ENCODE measurements around the gene SUOX.
A peak's percentile ranks its signal among the peaks of the same experiment; 100 is the strongest.

SUOX gene

DNA sequence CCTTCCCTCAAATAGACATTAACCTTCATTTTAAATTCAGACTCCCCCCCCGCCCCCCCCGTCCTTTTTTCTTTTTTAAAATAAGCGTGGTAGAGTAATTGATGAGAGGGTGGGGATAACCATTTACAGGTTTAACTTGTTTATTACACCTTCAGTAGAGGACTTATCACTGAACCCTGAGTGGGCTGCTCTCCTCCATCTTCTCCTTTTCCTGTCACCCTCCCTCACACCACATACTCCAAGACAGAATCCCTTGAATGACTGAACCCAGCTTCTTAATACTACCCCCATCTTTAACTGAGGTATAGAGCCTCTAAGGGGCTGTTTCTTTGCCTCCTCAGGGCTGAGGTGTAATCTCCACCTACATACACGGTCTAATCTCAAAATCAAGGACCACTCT lies 20.1 kb downstream of the SUOX start:
- H3K36me3 ChIP-seq (ENCODE audit: control insufficient read depth, insufficient read depth, low read length) = no peaks in the 10 kb centered on the region
- WGBS (ENCODE audit: extremely low coverage, insufficient coverage, low lambda C conversion rate) = no CpG with 5 or more reads among the region's 4 CpGs
- no peaks in the 10 kb centered on the region for H3K79me2 ChIP-seq (ENCODE audit: control insufficient read depth, insufficient read depth, low read length)
- no peak overlapping the region for H3K27ac ChIP-seq (ENCODE audit: low read depth, low read length)
- no peak overlapping the region for H3K56ac ChIP-seq (ENCODE audit: low read length)
- no peak overlapping the region for H2BK15ac ChIP-seq (replicated peaks; ENCODE audit: low read depth)
- H3K4me2 ChIP-seq (ENCODE audit: low read length) = no peak overlapping the region
- H3K27me3 ChIP-seq (ENCODE audit: insufficient read depth, low read length, poor library complexity) = no peaks in the 10 kb centered on the region
- H3K4ac ChIP-seq (ENCODE audit: low read depth, low read length) = no peak overlapping the region
- no peak for DNase-seq
- H2BK5ac ChIP-seq (ENCODE audit: low read length) = no peak overlapping the region
- no peak overlapping the region for H3K9ac ChIP-seq (ENCODE audit: low read length)
- no peak overlapping the region for H3K18ac ChIP-seq (ENCODE audit: low read length)
- H3K4me1 ChIP-seq (ENCODE audit: control insufficient read depth, low read depth, low read length) = peaks cover 7% of the 10 kb centered on the region
- no peak overlapping the region for H4K5ac ChIP-seq (ENCODE audit: low read length)
- no peak overlapping the region for H2AK5ac ChIP-seq (ENCODE audit: low read length)
- H3K23ac ChIP-seq (ENCODE audit: low read length) = no peak overlapping the region
- H3K79me1 ChIP-seq (ENCODE audit: low read length) = no peaks in the 10 kb centered on the region
- no peak overlapping the region for H4K8ac ChIP-seq (ENCODE audit: low read depth, low read length)
- H2BK120ac ChIP-seq (ENCODE audit: low read depth, low read length) = no peak overlapping the region
- H3K4me3 ChIP-seq (ENCODE audit: low read length) = no peak overlapping the region

DNA sequence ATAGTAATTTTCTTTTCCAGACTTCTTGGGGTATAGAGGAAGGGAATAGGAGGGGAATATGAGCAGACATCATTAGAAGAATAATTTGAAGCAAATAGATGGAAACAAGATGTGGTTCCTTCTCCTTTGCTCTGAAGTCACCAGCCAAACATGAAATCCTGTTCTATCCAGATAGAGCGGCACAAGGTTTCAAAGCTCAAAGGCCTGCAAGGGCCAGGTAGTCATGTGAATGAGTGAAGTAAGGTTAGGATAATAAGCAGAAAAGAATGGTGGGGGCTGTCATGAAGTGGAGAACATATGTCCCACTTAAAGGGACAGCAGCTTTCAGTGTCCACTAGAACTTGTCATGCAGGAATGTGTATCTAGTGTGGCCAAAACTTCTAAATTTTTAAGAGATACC lies 21.3 kb downstream of the SUOX start:
- Histone ChIP-seq H3K27ac (ENCODE audit: low read depth, low read length) (no peak overlapping the region), H3K4ac (ENCODE audit: low read depth, low read length) (no peak overlapping the region), H3K4me3 (ENCODE audit: low read length) (no peak overlapping the region), H3K9ac (ENCODE audit: low read length) (no peak overlapping the region), H2BK5ac (ENCODE audit: low read length) (no peak overlapping the region), H2AK5ac (ENCODE audit: low read length) (no peak overlapping the region), H3K4me1 (ENCODE audit: control insufficient read depth, low read depth, low read length) (peaks cover 7% of the 10 kb centered on the region), H3K79me1 (ENCODE audit: low read length) (no peaks in the 10 kb centered on the region), H4K8ac (ENCODE audit: low read depth, low read length) (no peak overlapping the region), H3K36me3 (ENCODE audit: control insufficient read depth, insufficient read depth, low read length) (no peaks in the 10 kb centered on the region), H2BK15ac (replicated peaks; ENCODE audit: low read depth) (no peak overlapping the region), H3K18ac (ENCODE audit: low read length) (no peak overlapping the region), H3K56ac (ENCODE audit: low read length) (no peak overlapping the region), H3K27me3 (ENCODE audit: insufficient read depth, low read length, poor library complexity) (no peaks in the 10 kb centered on the region), H3K23ac (ENCODE audit: low read length) (no peak overlapping the region), H4K5ac (ENCODE audit: low read length) (no peak overlapping the region), H2BK120ac (ENCODE audit: low read depth, low read length) (no peak overlapping the region), H3K79me2 (ENCODE audit: control insufficient read depth, insufficient read depth, low read length) (no peaks in the 10 kb centered on the region), H3K4me2 (ENCODE audit: low read length) (no peak overlapping the region)
- DNase-seq = no peak
- WGBS (ENCODE audit: extremely low coverage, insufficient coverage, low lambda C conversion rate) = no CpG with 5 or more reads among the region's 1 CpG

DNA sequence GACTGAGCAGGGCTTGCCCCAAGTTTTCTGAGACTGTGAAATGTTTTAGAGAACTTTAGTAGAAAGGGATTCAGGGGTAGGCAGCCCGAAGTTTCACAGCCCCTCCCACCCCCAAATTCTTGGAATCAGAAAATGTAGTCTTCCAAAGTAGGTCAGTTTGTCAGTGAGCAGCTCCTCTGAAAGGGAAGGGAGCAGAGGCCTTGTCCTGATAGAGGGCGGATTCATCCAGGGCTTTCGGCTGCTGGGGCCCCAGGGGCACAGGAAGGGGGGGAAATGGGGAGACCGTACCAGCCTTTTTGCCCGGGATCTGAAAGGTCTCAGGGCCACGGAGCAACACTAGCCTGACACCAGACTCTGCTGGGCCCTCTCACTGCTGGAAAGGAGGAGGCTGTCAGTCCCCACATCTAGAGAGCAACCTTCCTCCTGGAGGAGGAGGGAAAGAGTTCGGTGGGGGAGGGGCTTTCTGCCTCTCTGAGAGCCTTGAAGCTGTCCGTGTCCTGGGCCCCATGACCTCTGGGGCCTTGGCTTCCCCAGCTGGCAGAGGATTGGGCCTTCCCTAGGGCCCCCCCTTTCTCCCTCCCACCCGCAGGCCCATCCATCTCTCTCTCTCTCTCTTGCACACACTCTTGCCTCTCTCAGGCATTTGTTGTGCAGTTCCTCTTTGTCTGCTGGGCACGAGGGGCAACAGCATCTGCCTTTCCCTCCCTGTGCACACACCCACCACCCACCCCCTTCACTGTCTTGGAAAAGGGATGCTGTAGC lies 23.5 kb downstream of the SUOX start, which contains the start of gene IKZF4:
IKZF4 (plus strand) TSS at position 621 of the 762 bp plus-strand sequence. CDS start 451 bp downstream, outside the sequence.
- peak within 1 kb of the TSS; percentile 51 for H2BK5ac ChIP-seq (ENCODE audit: low read length)
- peaks cover 7% of the 10 kb centered on the region for H3K4me1 ChIP-seq (ENCODE audit: control insufficient read depth, low read depth, low read length)
- peak within 1 kb of the TSS; percentile 12 for H3K27ac ChIP-seq (ENCODE audit: low read depth, low read length)
- no peak within 1 kb of the TSS for H2BK15ac ChIP-seq (replicated peaks; ENCODE audit: low read depth)
- no peak within 1 kb of the TSS for H4K5ac ChIP-seq (ENCODE audit: low read length)
- H3K36me3 ChIP-seq (ENCODE audit: control insufficient read depth, insufficient read depth, low read length) = no peaks in the 10 kb centered on the region
- peak within 1 kb of the TSS; percentile 98 for H3K56ac ChIP-seq (ENCODE audit: low read length)
- H4K8ac ChIP-seq (ENCODE audit: low read depth, low read length) = no peak within 1 kb of the TSS
- H3K9ac ChIP-seq (ENCODE audit: low read length) = peak within 1 kb of the TSS; percentile 81
- H2AK5ac ChIP-seq (ENCODE audit: low read length) = no peak within 1 kb of the TSS
- H3K79me2 ChIP-seq (ENCODE audit: control insufficient read depth, insufficient read depth, low read length) = no peaks in the 10 kb centered on the region
- no peak within 1 kb of the TSS for H2BK120ac ChIP-seq (ENCODE audit: low read depth, low read length)
- DNase-seq = peak; percentile 89
- H3K79me1 ChIP-seq (ENCODE audit: low read length) = no peaks in the 10 kb centered on the region
- peak within 1 kb of the TSS; percentile 65 for H3K4me2 ChIP-seq (ENCODE audit: low read length)
- H3K27me3 ChIP-seq (ENCODE audit: insufficient read depth, low read length, poor library complexity) = no peaks in the 10 kb centered on the region
- H3K18ac ChIP-seq (ENCODE audit: low read length) = peak within 1 kb of the TSS; percentile 3
- WGBS (ENCODE audit: extremely low coverage, insufficient coverage, low lambda C conversion rate) = no CpG with 5 or more reads among the region's 10 CpGs
- H3K4me3 ChIP-seq (ENCODE audit: low read length) = no peak within 1 kb of the TSS
- H3K4ac ChIP-seq (ENCODE audit: low read depth, low read length) = no peak within 1 kb of the TSS
- peak within 1 kb of the TSS; percentile 74 for H3K23ac ChIP-seq (ENCODE audit: low read length)

DNA sequence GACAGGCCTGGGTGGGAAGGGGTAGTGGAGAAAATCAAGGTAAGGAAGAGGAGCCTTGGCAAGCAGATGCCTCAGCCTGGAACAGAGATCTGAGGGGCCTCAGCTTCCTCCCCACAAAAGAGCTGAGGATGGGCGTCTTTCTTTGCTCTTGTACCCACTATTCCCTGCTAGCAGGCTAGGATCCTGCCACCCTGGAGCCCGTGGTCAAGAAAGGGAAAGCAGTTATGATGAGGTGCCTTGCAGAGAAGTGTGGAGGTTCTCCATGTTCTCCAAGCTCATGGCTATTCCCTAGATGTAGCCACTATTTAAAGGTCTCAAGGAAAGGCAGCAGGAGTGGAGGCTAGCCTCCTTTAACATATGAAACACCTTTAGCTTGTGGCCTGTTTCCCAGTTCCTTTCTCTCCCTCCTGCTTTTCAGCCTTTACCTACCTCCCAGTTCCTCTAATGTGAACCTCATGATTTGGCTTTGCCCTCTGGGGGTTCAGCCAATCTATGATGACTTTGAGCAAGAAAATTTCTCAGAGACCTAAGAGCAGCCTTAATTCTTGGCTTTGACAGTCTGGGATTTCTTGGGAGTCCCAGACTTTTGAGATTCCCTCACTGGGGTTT lies 24.9 kb downstream of the SUOX start:
- Histone ChIP-seq H3K4me1 (ENCODE audit: control insufficient read depth, low read depth, low read length) (peaks cover 7% of the 10 kb centered on the region), H2BK120ac (ENCODE audit: low read depth, low read length) (no peak overlapping the region), H2AK5ac (ENCODE audit: low read length) (no peak overlapping the region), H3K4me2 (ENCODE audit: low read length) (peak overlapping the region; percentile 65), H4K8ac (ENCODE audit: low read depth, low read length) (no peak overlapping the region), H3K23ac (ENCODE audit: low read length) (no peak overlapping the region), H3K4ac (ENCODE audit: low read depth, low read length) (no peak overlapping the region), H3K27ac (ENCODE audit: low read depth, low read length) (no peak overlapping the region), H3K79me2 (ENCODE audit: control insufficient read depth, insufficient read depth, low read length) (no peaks in the 10 kb centered on the region), H2BK5ac (ENCODE audit: low read length) (no peak overlapping the region), H3K4me3 (ENCODE audit: low read length) (no peak overlapping the region), H3K18ac (ENCODE audit: low read length) (no peak overlapping the region), H3K27me3 (ENCODE audit: insufficient read depth, low read length, poor library complexity) (no peaks in the 10 kb centered on the region), H2BK15ac (replicated peaks; ENCODE audit: low read depth) (no peak overlapping the region), H4K5ac (ENCODE audit: low read length) (no peak overlapping the region), H3K36me3 (ENCODE audit: control insufficient read depth, insufficient read depth, low read length) (no peaks in the 10 kb centered on the region), H3K9ac (ENCODE audit: low read length) (peak overlapping the region; percentile 81), H3K79me1 (ENCODE audit: low read length) (no peaks in the 10 kb centered on the region), H3K56ac (ENCODE audit: low read length) (peak overlapping the region; percentile 98)
- DNase-seq = no peak
- no CpG with 5 or more reads among the region's 2 CpGs for WGBS (ENCODE audit: extremely low coverage, insufficient coverage, low lambda C conversion rate)

DNA sequence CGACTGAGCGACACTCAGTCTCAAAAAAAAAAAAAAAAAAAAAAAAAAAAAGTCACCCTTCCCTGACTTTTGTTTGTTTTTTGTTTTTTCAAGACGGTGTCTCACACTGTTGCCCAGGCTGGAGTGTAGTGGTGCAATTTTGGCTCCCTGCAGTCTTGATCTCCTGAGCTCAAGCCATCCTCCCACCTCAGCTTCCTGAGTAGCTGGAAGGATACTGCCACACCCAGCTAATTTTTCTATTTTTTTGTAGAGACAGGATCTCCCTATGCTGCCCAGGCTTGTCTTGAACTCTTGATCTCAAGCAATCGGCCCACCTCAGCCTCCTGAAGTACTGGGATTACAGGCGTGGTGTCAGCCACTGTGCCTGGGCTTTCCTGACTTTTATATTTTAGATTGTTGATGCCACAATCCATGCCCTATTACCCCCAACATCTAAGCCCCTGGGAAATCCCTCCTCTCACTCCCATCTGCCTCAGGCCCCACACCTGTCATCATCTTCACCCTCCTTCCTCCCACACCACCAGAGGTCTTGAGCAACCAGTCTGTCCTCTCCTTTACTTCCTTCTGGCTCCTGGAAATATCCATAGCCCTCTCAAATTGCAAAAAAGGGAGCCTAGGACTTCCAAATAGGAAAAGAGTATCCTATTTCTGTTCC lies 31.6 kb downstream of the SUOX start:
- DNase-seq = no peak
- H3K4me2 ChIP-seq (ENCODE audit: low read length) = no peak overlapping the region
- no CpG with 5 or more reads among the region's 5 CpGs for WGBS (ENCODE audit: extremely low coverage, insufficient coverage, low lambda C conversion rate)
- no peak overlapping the region for H4K5ac ChIP-seq (ENCODE audit: low read length)
- H2BK5ac ChIP-seq (ENCODE audit: low read length) = no peak overlapping the region
- no peaks in the 10 kb centered on the region for H3K4me1 ChIP-seq (ENCODE audit: control insufficient read depth, low read depth, low read length)
- H3K56ac ChIP-seq (ENCODE audit: low read length) = no peak overlapping the region
- H2BK120ac ChIP-seq (ENCODE audit: low read depth, low read length) = no peak overlapping the region
- peaks cover 2% of the 10 kb centered on the region for H3K36me3 ChIP-seq (ENCODE audit: control insufficient read depth, insufficient read depth, low read length)
- no peak overlapping the region for H3K27ac ChIP-seq (ENCODE audit: low read depth, low read length)
- H3K79me2 ChIP-seq (ENCODE audit: control insufficient read depth, insufficient read depth, low read length) = no peaks in the 10 kb centered on the region
- H3K4ac ChIP-seq (ENCODE audit: low read depth, low read length) = no peak overlapping the region
- H2BK15ac ChIP-seq (replicated peaks; ENCODE audit: low read depth) = no peak overlapping the region
- no peak overlapping the region for H4K8ac ChIP-seq (ENCODE audit: low read depth, low read length)
- H2AK5ac ChIP-seq (ENCODE audit: low read length) = no peak overlapping the region
- H3K18ac ChIP-seq (ENCODE audit: low read length) = no peak overlapping the region
- H3K9ac ChIP-seq (ENCODE audit: low read length) = no peak overlapping the region
- H3K27me3 ChIP-seq (ENCODE audit: insufficient read depth, low read length, poor library complexity) = no peaks in the 10 kb centered on the region
- no peaks in the 10 kb centered on the region for H3K79me1 ChIP-seq (ENCODE audit: low read length)
- H3K23ac ChIP-seq (ENCODE audit: low read length) = no peak overlapping the region
- no peak overlapping the region for H3K4me3 ChIP-seq (ENCODE audit: low read length)
